MM.1S (cell line): Measurements from ENCODE around the gene CELF4.

Experiments
- DNase-seq: peaks from one replicate; pipeline ENCODE4 v3.0.0-alpha.2; 2015
- H2AFZ ChIP-seq: fragments of 300-600 bp; sonication (generic); 2 replicates; pipeline ENCODE4 v1.6.0; 2016; ENCODE audit warnings: antibody characterized with exemption, low read length
- H3F3A ChIP-seq: fragments of 300-600 bp; sonication (generic); 2 replicates; pipeline ENCODE4 v1.6.1; 2016; ENCODE audit warnings: mild to moderate bottlenecking, antibody characterized with exemption, low read length, moderate library complexity, mixed read lengths; ENCODE audit not compliant: insufficient read depth
- H3K27ac ChIP-seq: fragments of 300-600 bp; sonication (generic); 2 replicates; pipeline ENCODE4 v1.5.1; 2016; ENCODE audit warnings: mild to moderate bottlenecking, low read length
- H3K27me3 ChIP-seq: fragments of 300-600 bp; sonication (generic); replicated peaks from 2 replicates; pipeline ENCODE4 v1.6.0; 2016; ENCODE audit warnings: low read length; ENCODE audit not compliant: insufficient read depth
- H3K36me3 ChIP-seq: fragments of 300-600 bp; sonication (generic); replicated peaks from 2 replicates; pipeline ENCODE4 v1.6.1; 2016; ENCODE audit warnings: mild to moderate bottlenecking, low read length, mixed read lengths; ENCODE audit not compliant: insufficient read depth
- H3K4me1 ChIP-seq: fragments of 300-600 bp; sonication (generic); 2 replicates; pipeline ENCODE4 v1.6.1; 2016; ENCODE audit warnings: low read length, mixed read lengths
- H3K4me2 ChIP-seq: fragments of 300-600 bp; sonication (generic); 2 replicates; pipeline ENCODE4 v1.6.0; 2016; ENCODE audit warnings: low read depth, low read length
- H3K4me3 ChIP-seq: fragments of 300-600 bp; sonication (generic); 2 replicates; pipeline ENCODE4 v1.5.1; 2016; ENCODE audit warnings: low read length, mixed read lengths
- H3K79me2 ChIP-seq: fragments of 300-600 bp; sonication (generic); 2 replicates; pipeline ENCODE4 v1.6.1; 2016; ENCODE audit warnings: mixed run types, low read length, mixed read lengths
- H3K9ac ChIP-seq: fragments of 300-600 bp; sonication (generic); 2 replicates; pipeline ENCODE4 v1.6.1; 2016; ENCODE audit warnings: low read length, mixed read lengths
- H3K9me2 ChIP-seq: fragments of 300-600 bp; sonication (generic); replicated peaks from 2 replicates; pipeline ENCODE4 v1.6.1; 2016; ENCODE audit warnings: mild to moderate bottlenecking, low read length, mixed read lengths; ENCODE audit not compliant: insufficient read depth
- H3K9me3 ChIP-seq: fragments of 300-600 bp; sonication (generic); replicated peaks from 2 replicates; pipeline ENCODE4 v1.6.1; 2016; ENCODE audit warnings: mild to moderate bottlenecking, low read length, mixed read lengths; ENCODE audit not compliant: insufficient read depth
- H4K20me1 ChIP-seq: fragments of 300-600 bp; sonication (generic); 2 replicates; pipeline ENCODE4 v1.6.1; 2016; ENCODE audit warnings: mild to moderate bottlenecking, low read length, moderate library complexity, mixed read lengths; ENCODE audit not compliant: insufficient read depth
- CTCF ChIP-seq: fragments of 300-600 bp; sonication (generic); IDR thresholded peaks from 2 replicates; pipeline ENCODE4 v1.5.1; 2016; ENCODE audit warnings: antibody characterized with exemption, low read length, mixed read lengths
- EZH2 ChIP-seq: fragments of 300-600 bp; sonication (generic); optimal IDR thresholded peaks from 2 replicates; pipeline ENCODE3; 2017; ENCODE audit warnings: low read depth, mild to moderate bottlenecking, antibody characterized with exemption, low read length, mixed read lengths
- EZH2phosphoT487 ChIP-seq: fragments of 300-600 bp; sonication (generic); IDR thresholded peaks from 2 replicates; pipeline ENCODE4 v1.6.1; 2018; ENCODE audit warnings: antibody characterized with exemption, low read length

Gene CELF4

GRCh38 chr18:37570336-37570930 lies 4.8 kb upstream of the CELF4 start:
- Histone ChIP-seq H3K9me3 (no peaks in the 10 kb centered on the region), H3K4me2 (no peak overlapping the region), H2AFZ (no peak overlapping the region), H4K20me1 (no peaks in the 10 kb centered on the region), H3K4me1 (no peaks in the 10 kb centered on the region), H3K4me3 (no peak overlapping the region), H3K27me3 (no peaks in the 10 kb centered on the region), H3K9ac (no peak overlapping the region), H3K79me2 (no peaks in the 10 kb centered on the region), H3F3A (no peaks in the 10 kb centered on the region), H3K36me3 (no peaks in the 10 kb centered on the region), H3K9me2 (no peaks in the 10 kb centered on the region), H3K27ac (no peak overlapping the region)
- TF ChIP-seq CTCF (no peak), EZH2phosphoT487 (no peak), EZH2 (no peak)
- DNase-seq: no peak

- Histone ChIP-seq H3K9ac (no peak overlapping the region), H3K79me2 (no peaks in the 10 kb centered on the region), H3K9me3 (no peaks in the 10 kb centered on the region), H3K4me2 (no peak overlapping the region), H3K4me1 (no peaks in the 10 kb centered on the region), H3K9me2 (no peaks in the 10 kb centered on the region), H3F3A (no peaks in the 10 kb centered on the region), H3K27ac (no peak overlapping the region), H3K27me3 (no peaks in the 10 kb centered on the region), H4K20me1 (no peaks in the 10 kb centered on the region), H2AFZ (no peak overlapping the region), H3K36me3 (no peaks in the 10 kb centered on the region), H3K4me3 (no peak overlapping the region)
- TF ChIP-seq CTCF (no peak), EZH2phosphoT487 (no peak), EZH2 (no peak)
- DNase-seq: no peak
Observed at GRCh38 chr18:37568671-37569070, 3.1 kb upstream of the CELF4 start.

GRCh38 chr18:37567994-37568359 lies 2.4 kb upstream of the CELF4 start:
- H3K4me1 ChIP-seq: no peaks in the 10 kb centered on the region
- no peak overlapping the region for H3K4me2 ChIP-seq
- H4K20me1 ChIP-seq: no peaks in the 10 kb centered on the region
- H3K27ac ChIP-seq: no peak overlapping the region
- H3K9me2 ChIP-seq: no peaks in the 10 kb centered on the region
- no peak for DNase-seq
- H3K27me3 ChIP-seq: no peaks in the 10 kb centered on the region
- H3F3A ChIP-seq: no peaks in the 10 kb centered on the region
- H3K79me2 ChIP-seq: no peaks in the 10 kb centered on the region
- no peak overlapping the region for H3K9ac ChIP-seq
- no peaks in the 10 kb centered on the region for H3K9me3 ChIP-seq
- TF ChIP-seq CTCF (no peak), EZH2 (no peak), EZH2phosphoT487 (no peak)
- H3K36me3 ChIP-seq: no peaks in the 10 kb centered on the region
- no peak overlapping the region for H2AFZ ChIP-seq
- no peak overlapping the region for H3K4me3 ChIP-seq
